KBM-7 (cell line): Measurements from ENCODE around the gene FCGBP.
"Not testable (repeated sequence)": the region's sequence is repeated elsewhere in the genome, so short reads cannot be mapped to it uniquely, and the experiment has no call there.

Experiments
- DNase-seq: peaks from one replicate; pipeline ENCODE4 v3.0.0-alpha.2; 2015
- in situ Hi-C: fragments of 300-500 bp; cut with MboI; formaldehyde crosslinking; loops from 2 replicates; pipeline ENCODE4 v1.14.3; 2020; ENCODE audit warnings: low sequenced_read_pairs, low pct_unique_long_range_greater_than_20kb, mixed read lengths

Gene FCGBP

DNA sequence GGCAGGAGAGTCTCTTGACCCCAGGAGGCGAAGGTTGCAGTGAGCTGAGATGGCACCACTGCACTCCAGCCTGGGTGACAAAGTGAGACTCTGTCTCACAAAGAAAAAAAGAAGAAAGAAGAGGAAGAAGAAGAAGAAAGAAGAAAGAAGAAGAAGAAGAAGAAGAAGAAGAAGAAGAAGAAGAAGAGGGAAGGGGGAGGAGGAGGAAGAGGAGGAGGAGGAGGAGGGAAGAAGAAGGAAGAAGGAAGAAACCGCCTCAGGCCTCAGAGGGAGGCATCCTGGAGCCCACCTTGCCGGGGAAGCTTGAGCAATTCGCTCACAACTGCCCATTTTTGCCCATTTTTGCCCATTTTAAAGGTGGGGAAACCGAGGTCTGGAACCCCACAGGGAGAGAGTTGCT lies 9.5 kb downstream of the FCGBP start:
- in situ Hi-C loops, result no loop called here
- DNase-seq, result no peak

GRCh38 chr19:39924389-39924788 lies 10.0 kb downstream of the FCGBP start:
- no peak for DNase-seq
- in situ Hi-C loops, result no loop called here

DNA sequence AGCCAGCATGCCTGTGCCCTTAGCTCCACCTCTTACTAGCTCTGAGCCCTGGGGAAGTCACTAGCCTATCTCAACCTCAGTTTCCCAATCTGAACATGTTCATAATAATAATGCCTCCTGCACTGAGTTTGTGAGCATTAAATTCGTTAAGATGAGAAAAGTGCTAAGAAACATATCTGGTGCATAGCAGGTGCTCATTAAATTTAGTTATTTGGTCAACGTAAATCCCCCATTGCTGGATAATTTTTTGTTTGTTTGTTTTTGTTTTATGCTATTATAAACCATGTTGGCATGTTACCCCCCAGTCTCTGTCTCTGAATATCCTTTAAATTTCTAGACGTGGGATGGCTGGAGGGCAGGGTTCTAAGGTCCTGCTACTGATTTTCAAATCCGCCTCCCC lies 10.6 kb downstream of the FCGBP start:
- in situ Hi-C loops, result no loop called here
- no peak for DNase-seq

- no peak for DNase-seq
- in situ Hi-C loops, result no loop called here
These were observed 14.5 kb downstream of the FCGBP start for GRCh38 chr19:39919976-39920375.

DNA sequence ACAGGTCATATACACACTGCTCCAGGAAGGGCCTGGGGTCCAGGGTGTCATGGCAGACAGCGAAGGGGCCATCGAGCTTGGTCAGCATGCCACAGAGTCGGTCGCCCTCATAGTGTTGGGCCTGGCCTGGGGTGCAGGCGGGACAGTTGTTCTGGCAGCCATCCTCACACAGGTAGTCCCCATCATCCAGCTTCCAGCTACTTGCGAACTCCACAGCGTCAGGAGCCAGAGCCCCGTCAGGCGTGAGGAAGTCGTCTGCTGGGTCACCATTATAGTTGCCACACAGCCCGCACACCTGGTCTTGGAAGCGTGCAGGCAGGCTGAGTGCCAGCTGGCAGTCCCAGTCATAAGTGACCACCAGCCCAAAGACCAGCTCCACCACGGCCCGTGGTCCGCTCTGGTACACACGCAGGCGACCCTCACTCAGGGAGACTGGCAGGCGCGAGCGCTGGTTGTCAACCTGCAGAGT lies 16.2 kb downstream of the FCGBP start:
- in situ Hi-C loops, result no loop called here
- DNase-seq, result no peak

DNA sequence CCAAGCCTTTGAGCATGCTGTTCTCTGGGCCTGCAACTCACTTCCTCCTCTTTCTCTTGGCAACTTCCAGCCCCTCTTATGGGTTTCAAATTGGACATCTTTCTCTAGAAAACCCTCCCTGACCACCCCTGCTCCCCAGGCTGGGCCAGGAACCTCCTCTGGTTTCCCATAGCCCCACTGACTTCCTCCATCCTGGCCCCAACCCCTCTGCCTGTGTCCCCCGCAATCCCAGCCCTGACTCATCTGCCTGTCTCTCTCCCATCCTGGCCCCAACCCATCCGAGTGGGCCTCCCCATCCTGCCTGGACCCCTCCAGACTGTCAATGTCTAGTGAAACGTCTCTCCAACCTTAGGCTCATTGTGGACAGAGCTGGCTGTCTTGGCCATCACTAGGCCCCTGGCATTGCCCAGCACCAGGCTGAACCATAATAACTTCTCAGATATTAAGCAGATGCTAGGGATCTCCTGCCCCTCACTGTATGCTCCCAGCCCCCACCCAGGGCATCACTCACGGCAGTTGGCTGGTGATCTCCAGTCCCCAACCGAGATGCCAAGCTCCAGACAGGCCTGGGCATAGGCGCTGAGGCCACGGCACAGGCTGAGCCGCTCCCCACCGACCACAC lies 16.8 kb downstream of the FCGBP start:
- in situ Hi-C loops, result no loop called here
- no peak for DNase-seq

DNA sequence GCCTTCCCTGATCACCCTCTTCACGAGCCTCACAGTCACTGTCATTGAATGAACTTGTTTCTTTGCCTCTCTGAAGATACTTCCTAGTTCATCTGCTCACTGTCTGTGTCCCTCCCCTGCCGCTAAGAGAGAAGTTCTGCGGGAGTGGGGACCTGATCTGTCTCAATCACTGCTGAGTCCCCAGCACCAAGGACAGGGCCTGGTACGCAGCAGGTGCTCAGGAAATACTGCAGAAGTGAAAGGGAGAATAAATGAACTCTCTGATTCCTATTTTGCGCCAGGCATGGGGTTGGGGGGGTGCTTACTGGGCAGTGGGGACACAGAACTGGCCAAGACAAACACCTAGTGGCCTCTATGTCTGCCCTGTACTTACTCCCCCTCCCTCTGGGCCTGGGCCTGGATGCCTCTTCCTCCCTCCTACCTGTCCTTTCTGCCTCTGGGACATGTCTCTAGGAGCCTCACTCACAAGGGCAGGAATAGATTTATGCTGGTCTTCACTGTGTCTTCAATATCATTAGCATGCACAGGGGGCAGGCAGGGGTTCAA lies 17.5 kb downstream of the FCGBP start:
- peak; percentile 17 for DNase-seq

GRCh38 chr19:39916236-39916635 lies 18.2 kb downstream of the FCGBP start:
- in situ Hi-C loops, result no loop called here
- no peak for DNase-seq

More for the DNA sequence above, 17.5 kb downstream of the FCGBP start:
- in situ Hi-C loops, result no loop called here

- in situ Hi-C loops, result no loop called here
- no peak for DNase-seq
These were observed 18.6 kb downstream of the FCGBP start for GRCh38 chr19:39915848-39916215.

DNA sequence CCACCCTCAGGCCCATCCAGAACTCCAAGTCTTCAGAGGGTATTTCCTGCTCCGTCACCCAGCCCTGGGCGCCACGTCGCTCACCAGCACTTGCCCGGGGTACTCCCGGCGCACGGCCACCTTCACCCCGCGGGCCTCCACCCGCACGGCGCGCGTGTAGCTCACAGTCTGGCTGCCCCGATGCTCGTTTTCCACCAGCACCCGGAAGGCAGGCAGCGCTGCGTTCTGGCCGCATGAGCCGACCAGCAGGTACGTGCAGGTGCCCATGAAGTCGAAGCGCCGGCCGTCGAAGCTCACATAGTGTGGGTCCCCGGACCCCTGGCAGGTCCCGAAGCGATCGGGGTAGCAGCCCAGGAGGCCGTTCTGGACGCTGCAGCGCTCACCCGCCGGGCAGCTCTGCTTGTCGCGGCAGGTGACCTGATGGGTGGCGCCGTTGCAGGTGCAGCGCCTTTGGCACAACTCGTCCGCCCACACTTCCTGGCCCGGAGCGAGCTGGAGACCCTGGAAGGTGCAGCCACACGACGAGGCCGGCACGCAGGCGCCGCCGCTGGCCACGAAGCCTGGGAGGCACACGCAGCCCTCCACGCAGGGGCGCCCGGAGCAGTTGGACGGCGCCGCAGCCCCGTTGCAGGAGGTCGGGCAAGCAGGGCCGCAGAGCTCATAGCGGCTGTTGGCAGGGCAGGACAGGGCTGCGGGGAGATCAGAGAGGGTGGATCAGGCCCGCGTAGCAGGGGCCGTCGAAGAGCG lies 19.2 kb downstream of the FCGBP start:
- no peak for DNase-seq
- in situ Hi-C loops, result no loop called here

- in situ Hi-C loops, result no loop called here
- DNase-seq, result no peak
These were observed 20.6 kb downstream of the FCGBP start for GRCh38 chr19:39913682-39914333.

- no peak for DNase-seq
- in situ Hi-C loops, result no loop called here
These were observed 25.6 kb downstream of the FCGBP start for GRCh38 chr19:39908803-39909202.

DNA sequence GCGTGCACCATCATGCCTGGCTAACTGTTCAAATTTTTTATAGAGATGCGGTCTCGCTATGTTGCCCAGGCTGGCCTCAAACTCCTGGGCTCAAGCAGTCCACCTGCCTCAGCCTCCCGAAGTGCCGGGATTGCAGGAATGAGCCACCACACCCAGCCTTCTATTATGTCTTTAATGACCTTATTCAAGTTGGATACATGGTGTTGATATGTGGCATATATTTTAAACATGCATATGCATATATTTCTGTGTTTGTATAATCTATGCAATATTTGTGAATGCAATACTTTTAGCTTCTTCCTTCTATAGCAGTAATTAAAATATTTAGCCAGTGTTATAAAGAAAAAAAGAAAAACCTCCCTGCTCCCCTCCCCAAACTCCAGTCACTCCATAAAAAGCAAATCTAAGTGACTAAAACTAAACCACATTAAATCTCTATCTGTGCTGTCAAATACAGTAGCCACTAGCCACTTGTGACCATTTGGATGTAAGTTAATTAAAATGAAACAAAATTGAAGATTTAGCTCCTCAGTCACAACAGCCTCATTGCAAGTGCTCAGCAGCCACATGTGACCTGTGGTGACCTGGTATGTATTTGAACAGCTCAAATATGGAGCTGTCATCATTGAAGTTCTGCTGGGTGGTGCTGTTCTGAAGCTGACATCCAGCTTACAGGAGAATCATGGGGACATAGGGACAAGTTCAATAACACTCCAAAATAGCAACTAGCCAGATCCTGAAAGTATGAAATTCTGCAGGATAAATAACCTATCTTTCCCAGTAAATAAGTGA lies 27.4 kb downstream of the FCGBP start:
- DNase-seq, result no peak
- in situ Hi-C loops, result no loop called here

DNA sequence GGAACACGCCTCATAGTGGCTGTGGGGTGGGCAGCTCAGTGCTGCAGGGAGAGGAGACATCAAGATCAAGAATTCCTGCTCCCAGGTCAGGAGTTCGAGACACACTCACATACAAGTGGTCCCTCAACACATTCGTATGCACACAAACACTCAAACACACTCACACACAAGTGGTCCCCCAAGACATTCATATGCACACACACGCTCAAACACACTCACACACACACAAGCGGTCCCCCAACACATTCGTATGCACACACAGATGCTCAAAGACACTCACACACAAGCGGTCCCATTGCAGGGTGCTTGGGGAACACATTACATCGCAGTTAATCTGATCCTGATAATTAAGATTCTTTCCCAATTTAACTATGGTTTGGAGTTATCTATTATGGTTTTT lies 28.2 kb downstream of the FCGBP start:
- in situ Hi-C loops, result no loop called here
- no peak for DNase-seq

GRCh38 chr19:39903486-39904091 lies 30.8 kb downstream of the FCGBP start:
- in situ Hi-C loops, DNase-seq: not testable (repeated sequence)

DNA sequence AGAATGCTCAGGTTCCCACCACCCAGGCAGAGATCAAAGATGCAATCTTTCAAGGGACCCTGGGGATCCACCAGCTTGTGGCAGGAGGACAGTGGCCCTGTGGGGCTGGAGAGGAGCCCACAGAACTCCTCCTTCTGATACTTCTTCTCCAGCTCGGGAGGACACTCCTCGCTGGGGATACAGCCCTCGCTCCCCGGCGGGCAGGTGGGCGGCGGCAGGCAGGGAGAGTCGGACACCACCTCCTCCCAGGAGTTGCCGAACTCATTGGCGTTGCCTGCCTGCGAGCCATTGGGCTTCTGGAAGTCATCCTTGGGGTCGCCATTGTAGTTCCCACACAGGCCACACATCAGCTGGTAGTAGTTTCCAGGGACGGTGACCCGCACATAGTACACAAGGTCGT lies 32.1 kb downstream of the FCGBP start:
- DNase-seq, in situ Hi-C loops: not testable (repeated sequence)

DNA sequence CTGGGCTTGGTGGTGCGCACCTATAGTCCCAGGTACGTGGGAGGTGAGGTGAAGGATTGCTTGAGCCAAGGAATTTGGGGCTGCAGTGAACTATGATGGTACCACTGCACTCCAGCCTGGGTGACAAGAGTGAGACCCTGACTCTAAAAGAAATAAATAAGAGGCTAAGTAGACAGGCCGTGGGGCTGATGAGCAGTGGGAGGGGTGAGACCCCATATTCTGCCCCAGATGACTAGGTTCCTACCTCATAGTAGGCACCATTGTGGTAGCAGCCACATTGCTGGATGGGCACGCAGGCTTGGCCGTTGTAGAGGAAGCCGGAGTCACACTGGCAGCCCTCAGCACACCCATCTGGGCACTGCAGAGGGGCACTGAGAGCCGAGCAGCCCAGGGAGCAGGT lies 32.8 kb downstream of the FCGBP start:
- DNase-seq, in situ Hi-C loops: not testable (repeated sequence)

DNA sequence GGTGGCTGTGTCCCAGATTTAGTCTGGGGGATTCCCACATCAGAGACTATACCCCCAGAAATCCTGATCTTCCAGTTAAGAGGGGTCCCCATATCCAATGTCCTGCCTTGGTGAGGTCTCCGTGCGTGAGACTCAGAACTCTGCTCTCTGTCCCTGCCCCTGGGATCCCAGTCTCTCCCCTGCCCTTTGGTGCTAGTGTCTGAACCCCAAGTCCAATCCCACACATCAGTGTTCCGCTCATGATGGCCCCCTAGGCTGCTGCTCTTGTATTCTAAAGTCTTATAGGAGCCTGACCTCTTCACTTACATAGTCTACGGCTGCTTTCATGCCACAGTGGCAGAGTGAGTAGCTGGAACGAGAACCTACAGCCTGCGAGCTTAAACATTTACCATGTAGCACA lies 35.6 kb downstream of the FCGBP start:
- in situ Hi-C loops, DNase-seq: not testable (repeated sequence)
